NT2/D1 (cell line): ENCODE measurements around the gene SLCO3A1.

Experiments used
- SUZ12 ChIP-seq: IDR thresholded peaks from 2 replicates; pipeline ENCODE4 v1.6.1; 2011; ENCODE audit not compliant: insufficient read length, insufficient read depth; ENCODE audit errors: extremely low read depth
- YY1 ChIP-seq: IDR thresholded peaks from 2 replicates; pipeline ENCODE4 v1.6.1; 2011; ENCODE audit not compliant: insufficient read length, insufficient read depth
- ZNF274 ChIP-seq: IDR thresholded peaks from 2 replicates; pipeline ENCODE4 v1.6.1; 2011; ENCODE audit warnings: mild to moderate bottlenecking, low read depth, low read length

- TF ChIP-seq SUZ12, result no peak
- TF ChIP-seq ZNF274, result no peak
- no peak for TF ChIP-seq YY1
These were observed 335.7 kb downstream of the SLCO3A1 start for GRCh38 chr15:92189166-92189565.
